Panc1 (cell line): ENCODE results near the gene APBB1IP. TPM values are rescaled to one million over a fixed set of nuclear protein-coding genes. Genes with fewer than 3 reads are reported as not detected.

Experiments used
- ATAC-seq: fragments of 200-7000 bp; cut with Tn5 transposase; 2 replicates; pipeline ENCODE4 v1.9.1; 2020; ENCODE audit warnings: mild to moderate bottlenecking, moderate library complexity
- BruUV-seq: library from RNA; stranded (reverse); fragments of 400-500 nt; replicated peaks from 2 replicates; lab custom pipeline; 2021; lab: Mats Ljungman, UMichigan
- CTCF ChIA-PET: fragments of 300-600 bp; sonication (Branson Sonifier 250); formaldehyde crosslinking; loops from one replicate; lab custom pipeline; 2022; ENCODE audit warnings: antibody characterized with exemption; lab: Charles Lee
- POLR2A ChIA-PET: fragments of 300-600 bp; sonication (Branson Sonifier 250); formaldehyde crosslinking; loops from one replicate; lab custom pipeline; 2022; ENCODE audit warnings: antibody characterized with exemption; lab: Charles Lee
- DNase-seq: peaks from one replicate; pipeline ENCODE4 v3.0.0-alpha.2; 2010; ENCODE audit warnings: low read depth, low spot score
- H3K27ac ChIP-seq: 2 replicates; pipeline ENCODE4 v1.5.1; 2011; ENCODE audit warnings: mild to moderate bottlenecking, low read length, inconsistent platforms
- H3K27me3 ChIP-seq: fragments of 200-500 bp; sonication (Bioruptor generic); 2 replicates; pipeline ENCODE4 v1.6.0; 2014; ENCODE audit warnings: low read length, inconsistent platforms; ENCODE audit not compliant: control insufficient read depth, insufficient read depth
- H3K36me3 ChIP-seq: fragments of 200-500 bp; sonication (Bioruptor generic); 2 replicates; pipeline ENCODE4 v1.5.1; 2014; ENCODE audit warnings: inconsistent platforms, mild to moderate bottlenecking, low read length, moderate library complexity; ENCODE audit not compliant: control insufficient read depth, insufficient read depth
- H3K4me1 ChIP-seq: 2 replicates; pipeline ENCODE4 v1.5.1; 2011; ENCODE audit warnings: inconsistent platforms, mild to moderate bottlenecking, low read length, moderate library complexity; ENCODE audit not compliant: control insufficient read depth, insufficient read depth
- H3K4me3 ChIP-seq, 2 experiments: 2 replicates each; pipeline ENCODE4 v1.5.1; 2011 to 2012; ENCODE audit warnings: low read depth in 2 of 2, low read length in 2 of 2, mild to moderate bottlenecking in 2 of 2, inconsistent platforms in 1 of 2, moderate library complexity in 1 of 2
- H3K9me3 ChIP-seq: fragments of 200-500 bp; sonication (Bioruptor generic); 2 replicates; pipeline ENCODE4 v1.5.1; 2014; ENCODE audit warnings: low read depth, mild to moderate bottlenecking, inconsistent platforms, low read length, moderate library complexity; ENCODE audit not compliant: control insufficient read depth, insufficient read depth
- CTCF ChIP-seq: fragments of 450-650 bp; IDR thresholded peaks from 2 replicates; pipeline ENCODE4 v1.5.1; 2017; ENCODE audit warnings: mild to moderate bottlenecking
- POLR2AphosphoS5 ChIP-seq: IDR thresholded peaks from 2 replicates; pipeline ENCODE4 v1.6.1; 2012; ENCODE audit warnings: mild to moderate bottlenecking, low read depth, low read length, moderate library complexity
- REST ChIP-seq, 2 experiments: IDR thresholded peaks; 2 replicates each; pipeline ENCODE4 v1.6.1; 2011 to 2012; ENCODE audit warnings: low read depth in 2 of 2, control low read depth in 1 of 2, low read length in 1 of 2, mild to moderate bottlenecking in 1 of 2, moderate library complexity in 1 of 2; ENCODE audit not compliant: insufficient read depth in 1 of 2
- SIN3A ChIP-seq: IDR thresholded peaks from 2 replicates; pipeline ENCODE4 v1.6.1; 2012; ENCODE audit warnings: low read depth, mild to moderate bottlenecking, low read length, moderate library complexity, borderline replicate concordance; ENCODE audit not compliant: insufficient read depth
- TCF7L2 ChIP-seq: IDR thresholded peaks from 2 replicates; pipeline ENCODE4 v1.6.1; 2011; ENCODE audit warnings: mild to moderate bottlenecking, low read depth, low read length, inconsistent platforms
- in situ Hi-C: cut with HindIII; loops from 2 replicates; pipeline ENCODE4 v1.10.0; 2016; ENCODE audit warnings: low sequenced_read_pairs, low pct_unique_long_range_greater_than_20kb
- intact Hi-C: fragments of 100-400 bp; cut with micrococcal nuclease; formaldehyde crosslinking; loops from one replicate; pipeline ENCODE4 v1.10.0; 2022; ENCODE audit not compliant: unreplicated experiment
- total RNA-seq: library from RNA; stranded (reverse); gene quantifications from one replicate; pipeline ENCODE4 v1.2.1, GENCODE V29; 2021; ENCODE audit not compliant: unreplicated experiment

Gene APBB1IP
- total RNA-seq, 1 experiment from 2014 or later: 0.21 TPM

DNA sequence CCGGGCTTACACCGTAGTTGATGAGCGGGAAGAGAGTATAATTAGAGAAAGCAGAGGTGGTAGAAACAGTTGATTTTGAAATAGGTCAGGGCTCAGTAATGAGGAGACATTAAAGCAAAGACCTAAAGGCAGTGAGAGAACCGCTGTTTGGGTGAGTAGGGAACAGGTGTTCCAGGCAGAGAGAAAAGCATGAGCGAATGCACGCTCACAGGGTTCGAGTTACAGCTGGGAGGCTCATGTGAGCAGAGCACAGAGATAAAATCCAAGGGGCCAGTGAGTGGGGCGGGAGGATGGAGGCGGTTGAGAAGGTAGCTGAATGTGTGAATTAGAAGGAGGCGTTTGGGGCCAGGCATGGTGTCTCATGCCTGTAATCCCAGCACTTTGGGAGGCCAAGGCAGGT lies 39.9 kb downstream of the APBB1IP start:
- no peaks in the 10 kb centered on the region for H3K9me3 ChIP-seq
- H3K4me1 ChIP-seq: no peaks in the 10 kb centered on the region
- H3K27ac ChIP-seq: no peak overlapping the region
- TF ChIP-seq POLR2AphosphoS5: no peak
- no peak for TF ChIP-seq CTCF
- no peak for TF ChIP-seq SIN3A
- no peak for TF ChIP-seq REST (IDR thresholded peaks at IDR 0.05; ENCODE audit: insufficient read depth in 1 of 2, low read depth in 2 of 2, low read length in 1 of 2)
- no peak for TF ChIP-seq TCF7L2
- H3K4me3 ChIP-seq: no peak overlapping the region
- ATAC-seq: no peak
- in situ Hi-C loops (no loop called here), intact Hi-C loops (no loop called here)
- no peak for DNase-seq
- POLR2A ChIA-PET: no interaction called here
- CTCF ChIA-PET: no interaction called here
- BruUV-seq: no TSS peak
- no peaks in the 10 kb centered on the region for H3K27me3 ChIP-seq
- H3K36me3 ChIP-seq: no peaks in the 10 kb centered on the region

DNA sequence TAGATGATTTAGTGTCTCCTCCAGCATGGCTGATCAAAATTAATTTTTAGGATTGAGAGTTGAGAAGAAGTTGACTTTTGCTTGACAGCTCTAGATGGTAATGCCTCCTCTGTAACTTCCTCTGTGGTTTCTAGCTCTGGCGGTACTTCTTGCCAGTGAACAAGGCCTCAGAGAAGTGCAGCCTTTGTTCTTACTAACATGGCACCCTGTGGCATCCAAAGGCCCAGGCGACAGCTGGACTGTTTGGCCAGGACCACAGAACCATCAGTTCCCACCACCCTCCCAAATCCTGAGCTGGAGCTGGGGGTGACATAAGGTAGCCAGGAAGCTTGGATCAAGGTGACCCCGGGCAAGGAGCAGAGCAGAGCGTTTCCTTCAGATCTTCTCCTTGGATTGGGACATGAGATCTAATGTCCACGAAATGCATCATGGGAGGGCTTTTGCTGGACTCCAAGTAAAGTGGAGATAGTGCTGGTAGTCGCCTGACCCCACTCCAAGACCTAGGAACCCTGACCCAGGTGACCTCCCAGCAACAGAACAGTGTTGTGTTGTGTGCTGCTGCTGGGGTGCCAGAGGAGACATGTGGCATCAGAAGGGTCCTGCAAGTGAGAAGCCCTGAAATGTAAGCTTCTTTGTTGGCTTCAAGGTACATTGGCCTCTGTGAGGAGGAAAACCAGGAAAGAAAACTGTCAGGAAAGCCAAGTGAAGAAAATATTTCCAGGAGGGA lies 41.8 kb downstream of the APBB1IP start:
- H3K27ac ChIP-seq: no peak overlapping the region
- intact Hi-C loops: no loop called here
- H3K4me3 ChIP-seq: no peak overlapping the region
- no peak for ATAC-seq
- no peak for DNase-seq
- in situ Hi-C loops: no loop called here
- no peaks in the 10 kb centered on the region for H3K4me1 ChIP-seq
- no peaks in the 10 kb centered on the region for H3K9me3 ChIP-seq
- no peaks in the 10 kb centered on the region for H3K27me3 ChIP-seq
- TF ChIP-seq SIN3A (no peak), POLR2AphosphoS5 (no peak), CTCF (no peak), TCF7L2 (no peak), REST (IDR thresholded peaks at IDR 0.05; ENCODE audit: insufficient read depth in 1 of 2, low read depth in 2 of 2, low read length in 1 of 2) (no peak)
- H3K36me3 ChIP-seq: no peaks in the 10 kb centered on the region
- no TSS peak for BruUV-seq
- ChIA-PET POLR2A (no interaction called here), CTCF (no interaction called here)
